Measurements from ENCODE around the gene PLPP7. TPM values are rescaled to one million over a fixed set of nuclear protein-coding genes. Genes with fewer than 3 reads are reported as not detected.

Gene PLPP7
- polyA plus RNA-seq, 1 donor (not counting 4 experiments of a cell fraction or from before 2014, with no cell fraction given) = not detected

DNA sequence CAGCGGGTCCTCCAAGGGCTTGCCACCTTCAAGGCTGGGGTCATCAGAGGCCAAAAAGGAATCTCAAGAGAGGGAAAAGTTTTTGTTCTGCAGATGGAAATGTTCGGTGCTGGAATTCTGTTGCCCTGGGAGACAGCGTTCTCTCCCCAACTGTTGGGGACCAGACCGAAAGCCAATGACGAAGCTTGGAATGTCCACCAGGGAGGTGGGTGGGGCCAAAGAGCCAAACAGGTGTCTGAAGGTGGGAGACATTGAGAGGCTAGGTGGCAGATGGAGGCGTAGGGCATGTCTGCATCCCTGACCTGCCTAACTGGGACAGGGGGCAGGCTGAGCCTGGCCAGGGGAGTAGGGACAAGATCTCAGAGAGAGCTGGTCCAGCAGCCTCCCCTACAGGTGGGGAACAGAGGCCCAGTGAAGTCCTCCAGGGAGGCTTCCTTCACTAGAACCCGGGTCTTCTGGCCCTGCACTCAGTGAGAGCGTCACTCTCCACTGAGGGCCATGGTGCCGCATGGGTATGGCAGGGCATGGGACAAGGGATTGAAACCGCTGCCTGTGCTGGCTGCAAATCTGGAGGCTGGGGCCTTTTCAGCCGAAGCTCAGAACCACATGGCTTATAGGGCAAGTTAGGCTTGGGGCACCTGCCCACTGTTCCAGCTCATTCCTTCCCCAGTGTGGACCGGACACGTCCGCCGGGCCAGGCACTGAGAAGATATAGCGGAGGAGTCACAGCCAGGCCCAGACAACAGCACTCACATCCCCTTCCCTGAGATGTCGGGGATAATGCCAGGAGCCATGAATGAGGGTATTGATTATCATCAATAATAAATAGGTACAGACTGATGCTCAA is 8.2 kb upstream of the PLPP7 start:
- dilution Hi-C loops (cut with MboI; ENCODE audit: extremely low pct_ligation_motif_present, low sequenced_read_pairs) = no loop called here
- Histone ChIP-seq H3K27me3 (ENCODE audit: control insufficient read depth, extremely low read depth, insufficient read depth, low read length) (peaks cover 53% of the 10 kb centered on the region), H3K4me1 (ENCODE audit: control insufficient read depth, extremely low read depth, insufficient read depth, low read length) (no peaks in the 10 kb centered on the region), H4K20me1 (ENCODE audit: control insufficient read depth, extremely low read depth, insufficient read depth, low read length) (no peaks in the 10 kb centered on the region), H3K27ac (ENCODE audit: control insufficient read depth, insufficient read depth, low read length) (no peak overlapping the region), H3K36me3 (ENCODE audit: control insufficient read depth in 2 of 2, extremely low read depth in 1 of 2, insufficient read depth in 2 of 2, low read length in 2 of 2) (no peaks in the 10 kb centered on the region), H2AFZ (ENCODE audit: control insufficient read depth, low read length) (no peak overlapping the region), H3K4me3 (ENCODE audit: control insufficient read depth in 2 of 3, extremely low read depth in 1 of 3, insufficient read depth in 2 of 3, low read depth in 1 of 3, low read length in 3 of 3) (no peak overlapping the region), H3K79me2 (ENCODE audit: control insufficient read depth, insufficient read depth, low read length) (no peaks in the 10 kb centered on the region), H3K9me1 (ENCODE audit: control insufficient read depth, extremely low read depth, insufficient read depth, low read length) (no peaks in the 10 kb centered on the region), H3K9ac (ENCODE audit: control insufficient read depth, extremely low read depth, insufficient read depth, low read length) (no peak overlapping the region), H3K9me3 (ENCODE audit: control insufficient read depth, low read depth, low read length) (no peaks in the 10 kb centered on the region), H3K4me2 (ENCODE audit: control insufficient read depth, extremely low read depth, insufficient read depth, low read depth, low read length) (no peak overlapping the region)
- FAIRE-seq = no peak
- TF ChIP-seq, protein P1, sequence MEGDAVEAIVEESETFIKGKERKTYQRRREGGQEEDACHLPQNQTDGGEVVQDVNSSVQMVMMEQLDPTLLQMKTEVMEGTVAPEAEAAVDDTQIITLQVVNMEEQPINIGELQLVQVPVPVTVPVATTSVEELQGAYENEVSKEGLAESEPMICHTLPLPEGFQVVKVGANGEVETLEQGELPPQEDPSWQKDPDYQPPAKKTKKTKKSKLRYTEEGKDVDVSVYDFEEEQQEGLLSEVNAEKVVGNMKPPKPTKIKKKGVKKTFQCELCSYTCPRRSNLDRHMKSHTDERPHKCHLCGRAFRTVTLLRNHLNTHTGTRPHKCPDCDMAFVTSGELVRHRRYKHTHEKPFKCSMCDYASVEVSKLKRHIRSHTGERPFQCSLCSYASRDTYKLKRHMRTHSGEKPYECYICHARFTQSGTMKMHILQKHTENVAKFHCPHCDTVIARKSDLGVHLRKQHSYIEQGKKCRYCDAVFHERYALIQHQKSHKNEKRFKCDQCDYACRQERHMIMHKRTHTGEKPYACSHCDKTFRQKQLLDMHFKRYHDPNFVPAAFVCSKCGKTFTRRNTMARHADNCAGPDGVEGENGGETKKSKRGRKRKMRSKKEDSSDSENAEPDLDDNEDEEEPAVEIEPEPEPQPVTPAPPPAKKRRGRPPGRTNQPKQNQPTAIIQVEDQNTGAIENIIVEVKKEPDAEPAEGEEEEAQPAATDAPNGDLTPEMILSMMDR (optimal IDR thresholded peaks at IDR 0.05 in 1 of 3, IDR thresholded peaks at IDR 0.05 in 1 of 3, conservative IDR thresholded peaks at IDR 0.05 in 1 of 3; ENCODE audit: extremely low read depth in 1 of 3, insufficient read depth in 2 of 3, low read length in 3 of 3) = no peak
- no peak for TF ChIP-seq EZH2 (IDR thresholded peaks at IDR 0.05; ENCODE audit: low read length)
- no peak for DNase-seq (ENCODE audit: low read depth, low spot score)

DNA sequence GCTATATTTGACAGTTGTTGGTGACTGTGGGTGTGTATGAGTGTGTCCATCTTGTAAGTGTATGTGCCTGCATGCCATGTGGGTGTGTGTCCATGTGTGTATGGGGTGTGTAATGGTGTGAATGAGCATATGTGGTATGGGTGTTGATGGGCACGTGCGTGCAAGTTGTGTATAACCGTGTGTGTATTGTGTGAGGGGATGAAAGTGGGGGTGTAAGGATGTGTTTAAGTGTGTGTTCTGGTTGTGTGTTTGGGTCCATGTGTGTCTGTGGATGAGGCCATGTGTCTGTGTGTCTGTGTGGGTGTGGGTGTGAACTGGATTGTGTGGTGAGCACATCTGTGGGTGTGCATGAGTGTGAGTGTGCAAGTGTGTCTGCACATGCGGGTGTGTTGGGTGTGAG is 7.3 kb upstream of the PLPP7 start:
- peaks cover 47% of the 10 kb centered on the region for H3K27me3 ChIP-seq (ENCODE audit: control insufficient read depth, extremely low read depth, insufficient read depth, low read length)
- no peak overlapping the region for H3K4me3 ChIP-seq (ENCODE audit: control insufficient read depth in 2 of 3, extremely low read depth in 1 of 3, insufficient read depth in 2 of 3, low read depth in 1 of 3, low read length in 3 of 3)
- H3K9me3 ChIP-seq (ENCODE audit: control insufficient read depth, low read depth, low read length) = no peaks in the 10 kb centered on the region
- no peaks in the 10 kb centered on the region for H3K4me1 ChIP-seq (ENCODE audit: control insufficient read depth, extremely low read depth, insufficient read depth, low read length)
- dilution Hi-C loops (cut with MboI; ENCODE audit: extremely low pct_ligation_motif_present, low sequenced_read_pairs) = no loop called here
- DNase-seq (ENCODE audit: low read depth, low spot score) (no peak), FAIRE-seq (no peak)
- H3K9me1 ChIP-seq (ENCODE audit: control insufficient read depth, extremely low read depth, insufficient read depth, low read length) = no peaks in the 10 kb centered on the region
- no peak overlapping the region for H2AFZ ChIP-seq (ENCODE audit: control insufficient read depth, low read length)
- no peaks in the 10 kb centered on the region for H4K20me1 ChIP-seq (ENCODE audit: control insufficient read depth, extremely low read depth, insufficient read depth, low read length)
- H3K79me2 ChIP-seq (ENCODE audit: control insufficient read depth, insufficient read depth, low read length) = no peaks in the 10 kb centered on the region
- no peak overlapping the region for H3K4me2 ChIP-seq (ENCODE audit: control insufficient read depth, extremely low read depth, insufficient read depth, low read depth, low read length)
- TF ChIP-seq EZH2 (IDR thresholded peaks at IDR 0.05; ENCODE audit: low read length) = no peak
- TF ChIP-seq, protein P1 (optimal IDR thresholded peaks at IDR 0.05 in 1 of 3, IDR thresholded peaks at IDR 0.05 in 1 of 3, conservative IDR thresholded peaks at IDR 0.05 in 1 of 3; ENCODE audit: extremely low read depth in 1 of 3, insufficient read depth in 2 of 3, low read length in 3 of 3) = no peak
- no peak overlapping the region for H3K27ac ChIP-seq (ENCODE audit: control insufficient read depth, insufficient read depth, low read length)
- H3K9ac ChIP-seq (ENCODE audit: control insufficient read depth, extremely low read depth, insufficient read depth, low read length) = no peak overlapping the region
- no peaks in the 10 kb centered on the region for H3K36me3 ChIP-seq (ENCODE audit: control insufficient read depth in 2 of 2, extremely low read depth in 1 of 2, insufficient read depth in 2 of 2, low read length in 2 of 2)

All from keratinocyte (primary cell).